WI38 (cell line): ENCODE results near the gene MRPL19.
"Not testable (repeated sequence)": the region's sequence is repeated elsewhere in the genome, so short reads cannot be mapped to it uniquely, and the experiment has no call there.

ENCODE experiments used
- H3K4me3 ChIP-seq: 2 replicates; pipeline ENCODE4 v1.5.1; 2011; ENCODE audit warnings: low read depth, mild to moderate bottlenecking, control low read depth, low read length
- CTCF ChIP-seq: IDR thresholded peaks from 2 replicates; pipeline ENCODE4 v1.5.1; 2012; ENCODE audit warnings: low read depth, mild to moderate bottlenecking, control low read depth, low read length

The MRPL19 gene

GRCh38 chr2:75709297-75709696 lies 62.7 kb downstream of the MRPL19 start:
- no peak for TF ChIP-seq CTCF
- peak overlapping the region; percentile 15; the same call in 1 of the 2 replicates for H3K4me3 ChIP-seq

- no peak for TF ChIP-seq CTCF
- H3K4me3 ChIP-seq: peak overlapping the region; percentile 78
These were observed 63.6 kb downstream of the MRPL19 start for GRCh38 chr2:75710220-75710576.

GRCh38 chr2:75710577-75711253 lies 64.1 kb downstream of the MRPL19 start, which contains the start of gene GCFC2:
TSS of gene GCFC2 (minus strand) at chr2:75710915. CDS start at chr2:75710855, 60 bp downstream.
- peak within 1 kb of the TSS; percentile 78 for H3K4me3 ChIP-seq
- peak; percentile 27; the same call in 1 of the 2 replicates for TF ChIP-seq CTCF

GRCh38 chr2:75711590-75711989 lies 65.0 kb downstream of the MRPL19 start:
- H3K4me3 ChIP-seq: not testable (repeated sequence)

GRCh38 chr2:75716406-75716805 lies 69.8 kb downstream of the MRPL19 start:
- no peak overlapping the region for H3K4me3 ChIP-seq
- no peak for TF ChIP-seq CTCF

- TF ChIP-seq CTCF: no peak
- H3K4me3 ChIP-seq: no peak overlapping the region
These were observed 73.0 kb downstream of the MRPL19 start for GRCh38 chr2:75719616-75720015.

GRCh38 chr2:75720525-75720924 lies 73.9 kb downstream of the MRPL19 start:
- no peak for TF ChIP-seq CTCF
- H3K4me3 ChIP-seq: no peak overlapping the region

- no peak overlapping the region for H3K4me3 ChIP-seq
These were observed 76.1 kb downstream of the MRPL19 start for GRCh38 chr2:75722687-75723086.

More at GRCh38 chr2:75722687-75723086, 76.1 kb downstream of the MRPL19 start:
- TF ChIP-seq CTCF: no peak
